Astrocyte (in vitro differentiated cells and primary cell): ENCODE measurements around the gene TLK2.
"Not testable (repeated sequence)": the region's sequence is repeated elsewhere in the genome, so short reads cannot be mapped to it uniquely, and the experiment has no call there.

Experiments used
- CTCF ChIP-seq: IDR thresholded peaks from 2 replicates; pipeline ENCODE4 v1.5.1; 2011; ENCODE audit warnings: low read depth, mild to moderate bottlenecking, inconsistent platforms, low read length, moderate library complexity; ENCODE audit not compliant: insufficient read depth
- EZH2 ChIP-seq: IDR thresholded peaks from 2 replicates; pipeline ENCODE4 v1.6.1; 2012; ENCODE audit warnings: mild to moderate bottlenecking, low read length, inconsistent platforms; ENCODE audit not compliant: insufficient read depth

- TF ChIP-seq EZH2, CTCF: not testable (repeated sequence)
These were observed 43.4 kb upstream of the TLK2 start for GRCh38 chr17:62435251-62435650.
